ENCODE results near the gene NCOA4. TPM values are rescaled to one million over a fixed set of nuclear protein-coding genes. Genes with fewer than 3 reads are reported as not detected.
"Not testable (repeated sequence)": the region's sequence is repeated elsewhere in the genome, so short reads cannot be mapped to it uniquely, and the experiment has no call there.

NCOA4 gene
- 124 TPM in 2 replicates for total RNA-seq

DNA sequence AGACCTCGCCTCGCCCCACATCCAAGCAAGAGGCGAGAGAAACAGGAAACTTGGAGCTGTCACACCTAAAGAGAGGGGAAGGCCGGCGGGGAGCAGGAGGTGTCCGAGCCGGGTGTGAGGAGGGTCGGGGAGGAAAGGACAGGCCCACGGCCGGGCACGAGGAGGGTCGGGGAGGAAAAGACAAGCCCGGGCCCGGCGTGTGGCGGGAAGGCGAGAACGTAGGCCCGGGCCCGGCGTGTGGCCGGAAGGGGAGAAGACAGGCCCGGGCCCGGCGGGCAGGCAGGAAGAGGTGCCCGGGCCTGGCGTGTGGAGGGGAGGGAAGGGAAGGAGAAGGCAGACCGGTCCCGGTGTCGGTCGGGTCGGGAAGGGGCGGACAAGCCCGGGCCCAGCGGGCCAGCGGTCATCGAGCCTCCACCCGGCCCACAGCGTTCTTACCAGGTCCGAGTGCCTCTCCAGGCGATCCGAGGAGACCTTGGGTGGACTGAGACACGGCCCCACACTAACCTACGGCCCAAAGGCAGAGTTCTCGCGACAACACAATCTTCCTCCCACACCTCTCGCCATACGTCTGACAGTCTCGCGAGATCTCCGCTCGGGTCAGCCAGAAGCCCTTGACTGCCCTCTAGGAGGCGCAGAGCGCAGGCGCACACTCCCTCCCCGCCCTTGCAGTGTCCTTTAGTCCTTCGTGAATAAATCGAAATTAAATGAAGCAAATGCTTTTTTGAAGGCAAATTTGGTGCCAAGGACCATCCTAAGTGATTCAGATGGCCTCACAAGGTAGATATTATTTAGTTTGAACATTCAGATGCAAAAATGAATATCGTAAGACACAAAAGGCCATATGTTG lies at the start of gene NCOA4:
Gene NCOA4 (minus strand): TSS at position 533 of the 847 bp plus-strand sequence. CDS start 13,943 bp downstream, outside the sequence.
- intact Hi-C loops (cut with micrococcal nuclease) = loop anchor here (1.0 to 2.0 kb wide), 6 partner anchors 58 to 780 kb away; partner anchors contain the start of gene TIMM23

DNA sequence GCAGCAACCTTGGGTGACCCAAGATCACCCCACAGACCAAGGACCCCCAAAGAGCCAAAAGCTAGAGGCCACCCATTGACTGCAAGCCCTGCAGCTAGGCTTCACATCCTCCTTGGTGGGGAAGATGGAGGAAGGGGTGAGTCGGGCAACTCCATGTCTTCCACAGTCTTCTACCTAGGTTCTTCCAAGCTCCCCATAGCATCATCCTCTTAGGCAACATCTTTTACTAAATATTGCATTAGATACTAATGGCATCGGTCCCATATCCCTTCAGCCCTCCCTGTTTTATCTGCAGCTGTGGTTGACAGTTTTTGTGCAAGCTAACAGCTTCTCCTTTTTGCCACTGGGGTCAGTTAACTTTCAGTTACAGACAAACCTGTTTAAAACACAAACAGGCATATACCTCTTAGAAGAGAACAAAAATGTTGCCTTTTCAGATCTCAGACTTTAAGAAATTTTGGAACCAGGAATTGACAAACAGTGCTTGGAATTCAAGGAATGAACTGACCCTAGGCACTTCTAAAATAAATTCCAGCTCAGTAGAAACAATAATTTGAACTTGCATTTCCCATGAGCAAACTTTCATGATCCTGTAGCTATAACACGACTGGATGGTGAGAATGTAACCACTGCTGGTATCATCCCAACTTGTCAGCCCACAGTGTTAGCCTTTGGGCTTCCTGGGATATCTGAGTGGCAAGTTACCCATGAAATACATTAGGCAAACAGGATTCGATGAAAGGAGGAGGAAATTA lies 49.6 kb upstream of the NCOA4 start:
- intact Hi-C loops (cut with micrococcal nuclease) = no loop called here

DNA sequence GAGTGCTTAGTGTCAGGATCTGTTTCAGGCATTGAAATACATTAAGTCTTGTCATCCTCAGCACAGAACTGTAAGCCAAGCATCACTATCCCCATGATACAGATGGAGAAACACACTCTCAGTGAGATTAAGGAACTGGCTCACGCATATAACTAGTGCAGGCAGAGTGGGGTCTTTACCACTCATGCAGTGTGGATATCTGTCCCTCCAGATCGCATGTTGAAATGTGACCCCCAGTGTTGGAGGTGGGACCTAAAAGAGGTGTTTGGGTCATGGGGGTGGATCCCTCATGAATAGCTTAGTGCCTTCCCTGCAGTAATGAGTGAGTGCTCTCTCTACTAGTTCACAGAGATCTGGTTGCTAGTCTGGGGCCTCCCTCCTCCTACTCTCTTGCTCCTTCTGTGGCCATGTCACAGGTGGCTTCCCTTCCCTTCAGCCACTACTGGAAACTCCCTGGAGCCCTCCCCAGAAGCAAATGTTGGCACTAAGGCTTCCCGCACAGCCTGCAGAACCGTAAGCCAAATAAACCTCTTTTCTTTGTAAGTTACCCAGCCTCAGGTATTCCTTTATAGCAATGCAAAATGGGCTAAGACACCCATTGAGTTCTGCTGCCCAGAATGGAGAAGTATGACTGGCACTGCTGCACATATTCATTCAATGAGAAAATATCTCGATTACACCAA lies 47.4 kb upstream of the NCOA4 start:
- intact Hi-C loops (cut with micrococcal nuclease) = no loop called here

DNA sequence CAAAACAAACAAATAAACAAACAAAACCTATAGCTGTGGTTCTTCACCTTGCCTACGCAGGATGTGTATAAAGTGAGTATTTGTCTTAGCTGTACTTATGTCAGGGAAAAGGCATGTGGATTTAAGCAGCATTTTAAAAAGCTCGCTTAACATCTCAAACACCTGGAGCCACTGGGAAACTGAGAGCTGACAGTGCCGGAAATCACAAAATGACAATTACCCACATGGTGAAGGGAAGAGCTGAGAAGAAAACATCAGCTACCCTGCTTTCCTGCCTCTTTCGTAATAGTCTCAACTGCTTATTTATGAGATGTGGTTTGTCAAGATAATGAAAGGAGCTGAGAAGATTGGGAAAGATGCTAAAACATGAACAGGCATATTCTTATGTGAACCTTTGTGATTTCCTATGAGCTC lies 46.7 kb upstream of the NCOA4 start:
- intact Hi-C loops (cut with micrococcal nuclease) = no loop called here

- intact Hi-C loops (cut with micrococcal nuclease) = no loop called here
These were observed 45.4 kb upstream of the NCOA4 start for GRCh38 chr10:46075869-46076268.

GRCh38 chr10:46074196-46074946 lies 43.9 kb upstream of the NCOA4 start:
- intact Hi-C loops (cut with micrococcal nuclease) = no loop called here

DNA sequence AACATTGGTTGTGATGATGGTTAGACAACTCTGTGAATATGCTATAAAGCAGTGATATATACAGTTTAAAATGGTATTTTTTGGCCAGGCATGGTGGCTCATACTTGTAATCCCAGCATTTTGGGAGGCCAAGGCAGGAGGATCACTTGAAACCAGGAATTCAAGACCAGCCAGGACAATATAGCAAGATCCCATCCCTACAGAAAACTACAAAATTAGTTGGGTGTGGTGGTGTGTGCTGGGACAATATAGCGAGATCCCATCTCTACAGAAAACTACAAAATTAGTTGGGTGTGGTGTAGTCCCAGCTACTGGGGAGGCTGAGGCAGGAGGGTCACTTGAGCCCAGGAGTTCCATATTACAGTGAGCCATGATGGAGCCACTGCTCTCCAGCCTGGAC lies 43.1 kb upstream of the NCOA4 start:
- intact Hi-C loops (cut with micrococcal nuclease) = no loop called here

DNA sequence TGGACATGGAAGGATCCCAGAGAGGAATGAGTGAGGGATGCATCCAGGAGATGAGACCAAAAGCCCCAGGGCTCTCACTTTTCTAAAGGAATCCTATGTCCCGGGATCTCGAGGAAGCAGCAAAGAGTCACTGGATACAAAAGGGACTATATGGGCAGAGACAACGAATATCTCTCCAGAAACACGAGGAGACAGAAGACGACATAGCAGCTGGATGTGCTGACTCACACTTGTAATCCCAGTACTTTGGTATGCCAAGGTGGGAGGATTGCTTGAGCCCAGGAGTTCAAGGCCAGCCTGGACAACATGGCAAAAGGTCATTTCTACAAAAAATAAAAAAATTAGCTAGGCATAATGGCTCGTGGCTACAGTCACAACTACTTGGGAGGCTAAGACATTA lies 40.3 kb upstream of the NCOA4 start:
- intact Hi-C loops (cut with micrococcal nuclease) = no loop called here

- intact Hi-C loops (cut with micrococcal nuclease) = no loop called here
These were observed 39.5 kb upstream of the NCOA4 start for GRCh38 chr10:46069771-46070463.

GRCh38 chr10:46068905-46069304 lies 38.5 kb upstream of the NCOA4 start:
- intact Hi-C loops (cut with micrococcal nuclease) = no loop called here

DNA sequence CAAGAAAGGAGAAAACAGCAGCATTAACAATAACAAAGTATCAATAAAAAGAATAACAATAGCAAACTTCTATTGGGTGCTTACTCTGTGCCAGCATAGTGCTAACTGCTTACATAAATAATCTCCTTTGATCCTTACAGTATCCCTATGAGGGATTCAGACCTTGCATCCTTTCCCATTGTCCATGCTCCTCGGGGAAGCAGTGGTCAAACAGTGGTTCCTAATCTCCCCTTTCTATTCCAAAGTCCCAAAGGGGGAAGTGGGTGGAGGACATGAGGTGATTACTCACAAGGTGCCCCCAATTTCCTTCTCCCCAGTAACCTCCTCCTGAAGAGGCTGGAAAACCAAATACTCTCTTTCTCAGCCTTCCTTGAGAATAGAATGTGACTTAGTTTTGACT lies 37.7 kb upstream of the NCOA4 start:
- intact Hi-C loops (cut with micrococcal nuclease) = no loop called here

- intact Hi-C loops (cut with micrococcal nuclease) = no loop called here
These were observed 33.9 kb upstream of the NCOA4 start for GRCh38 chr10:46064269-46064817.

DNA sequence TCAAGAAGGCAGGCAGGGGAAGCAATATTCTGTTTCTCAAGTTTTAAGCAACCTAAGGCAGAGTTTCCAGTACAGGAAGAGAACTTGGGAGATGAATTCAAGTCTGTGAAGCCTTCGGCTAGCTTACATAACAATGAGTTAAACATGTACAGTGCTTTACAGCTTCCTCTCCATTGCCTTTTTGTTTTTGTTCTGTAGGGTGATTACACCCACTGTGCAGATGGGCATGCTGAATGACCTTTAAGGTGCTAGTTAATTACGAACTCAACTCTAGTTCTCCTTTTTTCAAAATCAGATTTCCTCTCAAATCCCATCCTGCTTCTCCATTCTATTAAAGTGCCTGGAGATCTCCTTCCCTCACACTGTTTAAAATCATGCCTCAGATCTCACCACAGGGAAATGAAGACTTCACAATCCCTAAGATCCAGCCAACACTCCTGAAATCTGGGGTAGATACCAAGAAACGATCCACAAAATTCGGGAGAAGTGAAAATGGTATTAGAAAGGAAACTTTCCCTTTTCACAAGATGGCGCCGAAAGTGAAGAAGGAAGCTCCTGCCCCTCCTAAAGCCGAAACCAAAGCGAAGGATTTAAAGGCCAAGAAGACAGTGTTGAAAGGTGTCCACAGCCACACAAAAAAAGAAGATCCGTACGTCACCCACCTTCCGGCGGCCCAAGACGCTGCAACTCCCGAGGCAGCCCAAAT lies 32.5 kb upstream of the NCOA4 start:
- intact Hi-C loops (cut with micrococcal nuclease) = no loop called here

GRCh38 chr10:46060706-46061105 lies 30.3 kb upstream of the NCOA4 start:
- intact Hi-C loops (cut with micrococcal nuclease) = no loop called here

DNA sequence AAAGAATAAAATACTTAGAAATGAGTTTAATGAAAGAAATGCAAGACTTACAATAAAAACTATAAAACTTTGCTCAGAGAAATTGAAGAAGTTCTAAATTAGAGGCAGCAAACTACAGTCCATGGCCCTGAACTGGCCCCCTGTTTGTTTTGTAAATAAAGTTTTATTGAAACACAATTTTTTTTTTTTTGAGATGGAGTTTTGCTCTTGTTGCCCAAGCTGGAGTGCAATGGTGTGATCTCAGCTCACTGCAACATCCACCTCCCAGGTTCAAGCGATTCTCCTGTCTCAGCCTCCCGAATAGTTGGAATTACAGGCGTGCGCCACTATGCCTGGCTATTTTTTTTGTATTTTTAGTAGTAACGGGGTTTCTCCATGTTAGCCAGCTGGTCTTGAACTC lies 27.5 kb upstream of the NCOA4 start:
- intact Hi-C loops (cut with micrococcal nuclease) = not testable (repeated sequence)

GRCh38 chr10:46057038-46057437 lies 26.6 kb upstream of the NCOA4 start:
- intact Hi-C loops (cut with micrococcal nuclease) = no loop called here

DNA sequence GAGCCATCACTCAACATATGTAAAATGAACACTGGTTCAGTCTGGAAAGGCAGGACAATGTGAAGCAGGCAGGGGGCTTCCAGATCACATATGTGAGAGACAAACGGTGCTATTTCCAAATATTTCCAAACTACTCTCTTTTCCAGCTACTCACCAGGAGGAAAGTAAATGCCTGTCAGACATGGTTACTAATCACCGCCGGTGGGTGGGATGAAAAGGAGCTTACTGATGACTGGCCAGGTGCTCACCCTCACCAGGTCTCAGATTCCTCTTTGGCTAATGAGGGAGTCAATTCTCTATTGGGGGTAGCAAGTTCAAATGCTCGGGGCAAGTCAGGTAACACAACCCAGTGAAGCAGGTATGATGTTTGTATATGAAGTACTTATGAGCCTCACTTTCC lies 25.3 kb upstream of the NCOA4 start:
- intact Hi-C loops (cut with micrococcal nuclease) = no loop called here

GRCh38 chr10:46053534-46054434 lies 23.4 kb upstream of the NCOA4 start:
- intact Hi-C loops (cut with micrococcal nuclease) = no loop called here
